GM19467 (cell line): ENCODE results near the gene COL12A1.

Experiments
- ATAC-seq: cut with Tn5 transposase; IDR thresholded peaks from one replicate; pipeline ENCODE4 v1.9.1; 2021; ENCODE audit warnings: mild to moderate bottlenecking, moderate library complexity; ENCODE audit not compliant: unreplicated experiment

The COL12A1 gene

DNA sequence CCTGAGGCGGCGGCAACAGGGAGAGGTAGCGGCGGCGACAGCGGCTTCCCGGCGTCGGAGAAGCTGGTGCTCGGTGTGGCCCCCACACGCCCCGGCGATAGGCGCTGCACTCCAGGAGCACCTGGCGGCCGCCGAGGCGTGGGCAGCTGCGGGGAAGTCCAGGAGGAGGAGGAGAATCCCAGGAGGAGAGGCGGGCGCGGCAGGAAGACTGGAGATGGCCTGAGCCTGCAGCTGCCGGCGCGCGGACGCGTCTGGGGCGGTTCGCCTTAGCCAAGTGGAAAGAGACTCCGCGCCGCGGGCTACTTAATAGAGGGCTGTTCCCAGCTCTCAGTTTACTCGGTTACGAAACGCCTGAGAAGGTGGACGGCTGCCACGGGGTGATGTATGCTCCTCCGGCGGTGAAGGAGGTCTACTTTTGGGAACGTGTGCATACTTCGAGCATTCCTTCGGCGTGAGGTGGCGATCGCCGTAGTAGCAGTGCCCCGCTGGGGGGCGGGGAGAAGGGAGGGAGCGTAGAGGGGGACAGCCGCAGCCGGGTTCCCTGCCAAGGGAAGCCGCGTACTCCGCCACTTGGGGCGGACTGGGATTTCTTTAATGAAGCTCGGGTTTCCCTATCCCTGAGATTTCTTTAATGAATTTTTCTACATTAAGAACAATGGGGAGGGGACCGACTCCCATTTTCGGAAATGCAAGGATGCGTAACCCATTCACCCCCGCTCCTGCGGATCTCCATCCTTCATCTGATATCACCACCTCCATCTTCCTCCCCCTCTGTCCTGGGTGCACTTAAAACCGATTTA is at the start of gene COL12A1:
COL12A1 (minus strand) TSS at position 278 of the 800 bp plus-strand sequence. CDS start 3,261 bp downstream, outside the sequence.
- ATAC-seq: no peak

DNA sequence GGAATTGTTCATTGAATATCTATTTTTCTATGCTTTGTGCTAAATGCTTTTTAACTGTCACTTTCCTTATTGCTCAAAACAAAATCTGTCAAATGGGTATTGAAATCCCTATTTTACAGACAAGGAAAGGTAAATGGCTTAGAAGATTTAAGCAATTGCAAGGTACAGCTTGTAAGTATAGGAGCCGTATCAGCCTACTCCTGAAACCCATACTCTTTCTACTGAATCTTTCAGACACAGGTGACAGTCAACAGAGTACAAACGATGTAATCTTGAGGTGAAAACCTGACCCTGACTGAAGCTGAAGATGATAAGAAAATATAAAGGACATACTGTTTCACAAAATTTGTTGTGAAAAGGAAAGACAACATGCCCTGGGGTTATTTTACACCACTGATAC is 44.7 kb upstream of the COL12A1 start:
- ATAC-seq: no peak

DNA sequence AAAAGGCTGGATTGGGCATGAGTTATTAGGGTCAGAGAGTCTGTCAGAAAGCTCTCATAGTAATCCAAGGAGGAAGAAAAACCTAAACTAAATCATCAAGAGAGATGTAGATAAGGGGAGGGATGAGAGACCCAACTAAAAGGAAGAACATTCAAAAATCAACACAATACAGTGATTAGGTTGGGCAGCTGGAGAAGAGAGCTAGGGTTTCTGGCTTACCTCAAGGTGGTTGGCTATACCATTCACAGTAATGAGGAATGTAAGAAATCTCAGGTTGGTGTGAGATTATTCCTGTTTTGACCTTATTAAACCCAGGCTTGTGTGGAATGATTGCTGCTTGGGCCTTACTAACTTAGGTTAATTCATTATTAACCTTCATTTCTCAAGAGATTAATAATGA is 44.0 kb upstream of the COL12A1 start:
- ATAC-seq: no peak

DNA sequence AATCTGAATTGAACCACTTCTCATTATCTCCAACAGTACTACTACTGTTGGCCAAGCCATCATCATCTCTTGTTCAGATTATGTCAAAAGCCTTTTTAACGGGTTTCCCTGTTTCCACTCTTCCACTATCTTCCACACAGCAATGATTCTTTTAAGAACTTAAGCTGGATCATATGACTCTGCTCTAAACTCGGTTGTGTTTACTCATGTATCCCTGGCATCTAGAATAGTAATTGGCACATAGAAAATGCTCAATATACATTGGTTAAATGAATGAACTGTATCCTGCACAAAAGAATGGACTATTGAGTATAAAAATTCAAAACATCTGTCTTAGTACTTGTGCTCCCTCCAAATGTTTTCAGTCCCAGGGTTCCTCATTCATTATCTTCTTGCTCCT is 40.5 kb upstream of the COL12A1 start:
- no peak for ATAC-seq

GRCh38 chr6:75244063-75244584 is 38.3 kb upstream of the COL12A1 start:
- peak; percentile 2 for ATAC-seq

DNA sequence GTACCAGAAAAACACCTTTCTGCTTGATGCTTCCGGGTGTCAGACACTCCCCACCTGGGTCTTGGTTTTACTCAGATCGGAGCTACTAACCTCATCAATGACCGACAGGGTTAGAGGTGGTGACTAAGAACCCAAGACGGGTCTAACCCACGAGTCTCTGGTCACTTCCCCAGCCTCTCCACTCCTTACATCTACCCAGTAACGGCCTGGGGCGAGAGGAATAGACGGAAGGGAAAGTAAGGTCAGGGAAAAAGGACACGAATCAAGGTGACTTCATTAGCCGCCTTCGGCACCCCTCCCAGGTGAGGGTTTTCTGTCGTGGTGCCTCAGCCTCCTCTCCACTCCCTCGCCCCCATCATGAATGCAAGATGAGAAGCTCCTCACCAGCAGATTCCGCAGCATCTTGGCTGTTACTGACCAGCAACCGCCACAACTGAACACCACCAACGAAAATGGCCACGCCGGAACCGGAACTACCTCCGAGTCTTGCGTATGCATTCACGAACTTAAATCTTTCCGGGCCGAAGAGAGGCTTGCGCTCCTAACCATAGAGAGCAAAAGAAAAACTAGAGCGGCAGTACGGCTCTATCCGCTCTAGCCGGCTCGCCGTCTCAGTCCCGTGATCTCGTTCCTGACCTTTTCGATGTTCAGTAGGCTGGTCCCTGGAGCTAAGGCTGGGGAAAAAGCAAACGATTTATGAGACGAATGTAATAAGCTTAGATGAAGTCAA is 37.6 kb upstream of the COL12A1 start, which contains the start of gene COX7A2:
COX7A2 (minus strand) TSS at position 469 of the 730 bp plus-strand sequence; CDS start at position 402, 67 bp downstream.
- peak; percentile 97 for ATAC-seq

DNA sequence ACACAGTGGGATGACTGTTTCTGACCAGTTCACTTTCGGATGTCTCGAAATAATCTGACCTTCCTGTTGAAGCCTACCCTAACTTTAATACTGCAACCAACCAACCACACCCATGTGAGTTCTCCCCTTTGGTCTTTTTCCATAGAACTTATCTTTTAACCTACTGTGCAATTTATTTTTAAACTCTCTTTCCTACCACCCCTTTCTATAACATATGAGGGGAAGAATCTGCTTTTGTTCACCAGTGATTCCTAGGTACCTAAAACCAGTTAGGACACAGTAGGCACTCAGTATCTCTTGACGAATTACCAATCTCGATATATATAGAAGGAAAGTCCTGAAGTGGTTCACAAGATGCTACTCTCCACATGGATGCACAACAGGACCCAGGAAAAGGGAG is 30.8 kb upstream of the COL12A1 start:
- ATAC-seq: no peak

DNA sequence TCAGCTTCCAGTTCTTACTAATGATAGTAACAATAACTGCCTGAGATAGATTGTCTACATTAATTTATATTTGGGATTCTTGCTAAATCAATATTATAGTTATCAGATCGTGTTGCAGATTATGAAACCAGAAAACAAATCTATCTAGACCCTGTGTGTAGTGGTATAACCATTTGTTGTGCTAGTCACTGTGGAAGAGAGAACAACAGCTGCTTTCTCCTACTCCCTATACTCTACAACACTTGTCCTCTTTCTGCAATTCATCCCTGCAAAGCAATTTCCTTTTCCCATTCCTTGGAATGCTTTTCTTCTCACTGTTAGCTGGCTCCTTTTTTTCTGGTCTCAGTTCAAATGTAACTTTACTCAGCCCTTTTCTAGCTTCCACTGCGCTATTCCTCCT is 29.4 kb upstream of the COL12A1 start:
- no peak for ATAC-seq

DNA sequence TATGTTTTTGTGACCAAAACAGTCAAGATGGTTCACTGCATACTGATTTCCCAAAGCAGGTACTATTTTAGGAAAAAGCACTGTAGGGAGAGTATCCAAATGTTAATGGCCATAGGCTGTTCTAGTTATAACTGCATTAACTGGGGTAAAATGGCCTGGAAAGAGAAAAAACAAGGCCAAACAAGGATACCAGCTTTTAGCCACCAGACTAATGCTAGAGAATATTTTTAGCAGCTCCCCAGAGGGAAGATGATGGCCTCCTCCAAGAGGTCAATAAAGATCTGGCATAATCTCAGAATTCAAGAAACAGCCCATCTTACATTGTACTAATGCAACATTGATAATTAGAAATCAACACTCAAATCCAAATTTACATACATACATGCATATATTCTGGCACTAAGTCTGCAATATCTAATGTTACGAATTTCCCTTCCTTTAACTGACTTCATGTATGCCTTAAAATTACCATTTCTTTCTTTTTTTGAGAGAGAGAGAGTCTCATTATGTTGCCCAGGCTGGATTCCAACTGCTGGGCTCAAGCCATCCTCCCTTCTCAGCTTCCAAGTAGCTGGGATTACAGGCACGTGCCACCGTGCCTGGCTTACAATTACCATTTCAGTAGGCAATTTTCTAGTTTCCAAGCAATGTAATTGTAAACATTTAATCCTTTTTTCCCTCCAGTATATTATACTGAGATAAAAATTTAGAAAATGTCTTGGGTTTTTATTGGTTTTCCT is 28.4 kb upstream of the COL12A1 start:
- ATAC-seq: no peak

GRCh38 chr6:75233092-75233615 is 27.3 kb upstream of the COL12A1 start:
- ATAC-seq: no peak

DNA sequence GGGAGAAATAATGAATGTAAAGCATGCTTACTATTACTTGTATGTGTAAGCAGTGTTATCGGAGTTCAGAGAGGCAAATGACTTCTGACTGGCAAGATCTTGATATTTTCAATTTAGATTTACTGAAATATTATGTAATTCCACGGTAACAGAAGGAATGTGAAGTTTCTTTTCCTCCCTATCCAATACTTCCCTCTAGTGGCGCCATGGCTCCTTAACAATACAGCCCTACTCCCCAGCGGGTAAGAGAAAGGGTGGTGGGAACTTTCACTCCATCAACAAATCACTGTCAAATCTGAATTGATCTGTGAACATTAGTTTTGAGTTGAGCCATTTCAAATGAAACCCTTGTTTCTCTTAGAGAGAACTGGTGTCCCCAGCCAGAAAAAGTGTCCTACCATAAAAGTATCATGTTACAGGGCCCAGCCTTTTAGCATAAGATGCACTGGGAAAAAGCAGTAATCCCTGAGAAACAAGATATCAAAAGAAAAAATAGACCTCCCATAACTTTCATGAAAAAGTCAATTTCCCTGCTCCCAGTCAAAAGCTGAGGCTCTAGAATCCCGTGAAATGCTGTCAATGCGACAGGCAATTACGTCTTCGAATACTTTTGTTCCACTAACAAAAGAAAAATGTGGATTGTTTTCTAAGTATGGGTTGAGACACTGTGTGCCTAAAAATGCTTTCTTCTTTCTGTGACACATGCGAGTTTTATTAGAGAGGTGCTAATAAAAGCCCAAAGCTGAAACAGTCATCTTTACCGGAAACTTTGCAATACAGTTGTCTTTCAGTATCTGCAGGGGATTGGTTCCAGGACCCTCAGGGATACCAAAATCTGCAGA is 24.9 kb upstream of the COL12A1 start:
- ATAC-seq: no peak

DNA sequence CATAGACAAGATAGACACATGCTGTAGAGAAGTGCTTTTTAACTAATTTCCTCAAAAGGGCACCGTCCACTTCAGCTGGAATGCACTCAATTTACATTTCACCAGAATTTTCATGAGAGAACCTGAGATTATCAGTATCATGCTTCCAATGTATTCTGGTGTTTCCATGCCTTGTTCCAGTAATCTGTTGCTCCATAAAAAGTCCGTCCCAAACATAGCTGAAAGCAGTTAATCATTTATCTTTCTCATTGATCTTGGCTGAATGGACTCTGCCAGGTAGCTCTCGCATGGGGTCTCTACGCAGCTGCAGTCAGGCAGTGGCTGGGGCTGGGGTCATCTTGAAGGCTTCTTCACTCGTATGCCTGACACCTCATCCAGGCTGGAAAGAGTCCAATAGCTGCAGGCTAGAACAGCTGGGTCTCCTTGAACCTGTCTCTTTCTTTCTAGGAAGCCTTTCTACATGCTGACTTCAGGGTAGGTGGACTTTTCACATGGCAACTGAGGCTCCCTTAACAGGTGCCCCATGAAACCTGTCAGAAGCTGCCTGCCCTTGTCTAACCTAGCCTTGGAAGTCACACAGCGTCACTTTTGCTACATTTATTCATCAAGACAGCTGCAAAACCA is 18.6 kb upstream of the COL12A1 start:
- ATAC-seq: no peak

DNA sequence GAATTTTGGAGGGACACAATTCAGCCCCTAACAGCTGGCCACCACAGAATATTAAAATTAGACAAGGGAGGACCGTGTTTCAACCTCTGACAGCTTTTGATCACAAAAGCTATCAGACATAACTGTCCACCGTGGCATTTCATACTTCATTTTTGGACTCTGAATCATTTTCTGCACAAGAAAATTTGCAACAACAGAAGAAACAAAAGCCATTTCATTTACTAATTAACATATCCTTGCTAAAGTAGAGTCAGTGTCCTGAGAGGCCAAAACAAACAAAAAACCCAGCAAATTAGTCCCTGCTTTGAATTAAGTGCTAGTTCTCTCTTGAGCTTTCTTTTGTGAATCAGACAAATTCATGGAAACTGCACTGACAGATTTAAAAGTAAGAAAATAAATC is 17.6 kb upstream of the COL12A1 start:
- no peak for ATAC-seq

GRCh38 chr6:75222261-75222660 is 16.4 kb upstream of the COL12A1 start:
- ATAC-seq: no peak

DNA sequence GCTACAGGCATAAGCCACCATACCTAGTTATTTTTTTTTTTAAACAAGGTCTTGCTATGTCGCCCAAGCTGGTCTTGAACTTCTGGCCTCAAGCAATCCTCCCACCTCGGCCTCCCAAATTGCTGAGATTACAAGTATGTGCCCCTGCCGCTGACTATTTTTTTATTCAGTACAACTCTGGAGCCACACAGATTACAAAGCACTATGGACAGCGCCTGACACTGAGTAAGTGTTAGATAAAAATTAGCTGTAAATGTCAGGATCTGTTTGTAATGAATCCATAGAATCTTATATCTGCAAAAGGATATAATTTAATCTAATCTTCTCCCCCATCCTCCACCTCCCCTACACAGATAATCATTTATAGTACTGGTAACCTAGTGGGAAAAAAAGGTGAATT is 15.3 kb upstream of the COL12A1 start:
- ATAC-seq: no peak

GRCh38 chr6:75220357-75220756 is 14.5 kb upstream of the COL12A1 start:
- no peak for ATAC-seq

DNA sequence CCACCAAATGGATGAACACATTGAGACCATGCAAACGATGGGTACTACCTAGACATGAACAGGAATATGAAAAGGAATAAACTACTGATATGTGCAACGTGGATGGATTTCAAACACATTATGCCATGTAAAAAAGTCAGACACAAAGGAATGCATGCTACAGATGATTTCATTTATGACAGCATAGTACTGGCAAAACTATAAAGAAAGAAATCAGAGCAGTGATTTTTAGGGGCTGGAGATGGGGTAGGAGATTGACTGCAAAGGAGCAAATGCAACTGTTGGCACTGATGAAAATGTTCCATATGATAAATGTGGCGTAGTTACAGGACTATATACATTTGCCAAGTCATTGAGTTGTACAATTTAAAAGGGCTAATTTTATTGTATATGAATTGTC is 13.4 kb upstream of the COL12A1 start:
- ATAC-seq: no peak

GRCh38 chr6:75217193-75217592 is 11.3 kb upstream of the COL12A1 start:
- ATAC-seq: no peak

DNA sequence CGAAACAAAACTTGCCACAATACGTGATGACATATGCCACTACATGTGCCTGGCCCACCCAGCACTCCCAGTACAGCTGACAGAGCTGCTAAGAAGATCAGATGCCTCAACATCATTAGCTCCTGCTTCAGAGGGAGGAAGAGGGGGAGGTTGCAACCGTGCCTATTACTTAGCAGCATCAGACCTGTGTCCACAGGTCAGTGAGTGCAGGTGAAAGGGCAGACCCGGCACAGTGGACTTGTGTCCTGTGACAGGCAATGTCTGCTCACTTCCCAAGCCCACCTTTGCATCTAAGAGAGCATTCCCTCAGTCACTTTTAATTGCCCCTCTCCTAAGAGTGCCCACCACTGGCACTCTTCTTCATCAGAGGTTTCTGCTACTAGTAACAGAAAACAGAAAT is 9.4 kb upstream of the COL12A1 start:
- ATAC-seq: no peak

DNA sequence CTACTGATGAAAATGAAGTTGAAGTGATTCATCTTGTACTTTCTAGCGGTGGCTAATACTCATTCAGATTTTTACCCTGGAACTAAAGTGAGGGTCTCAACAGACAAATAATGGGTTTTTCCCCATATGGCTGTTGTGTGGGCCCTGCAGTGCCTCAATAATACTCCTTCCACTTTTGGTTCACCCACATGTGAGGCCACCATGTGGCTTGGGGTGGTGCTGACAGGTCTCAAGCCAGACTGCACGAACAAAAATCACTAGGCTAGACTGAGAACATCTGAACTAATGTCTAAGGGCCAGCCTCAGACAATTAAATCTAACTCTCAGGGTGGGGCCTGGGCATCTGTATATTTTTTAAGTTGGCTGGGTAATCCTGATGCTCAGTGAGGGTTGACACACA is 7.9 kb upstream of the COL12A1 start:
- no peak for ATAC-seq
